Measurements from ENCODE around the gene LSR.

Gene LSR

GRCh38 chr19:35247526-35248309, 1.1 kb upstream of the LSR start:
- DNase-seq, result peak; percentile 40

- DNase-seq, result no peak
These were observed 495 bp downstream of the LSR start for GRCh38 chr19:35249146-35249847.

GRCh38 chr19:35249848-35250711, 1.3 kb downstream of the LSR start:
- no peak for DNase-seq

GRCh38 chr19:35251456-35251855, 2.7 kb downstream of the LSR start:
- no peak for DNase-seq

GRCh38 chr19:35253316-35254286, 4.8 kb downstream of the LSR start:
- no peak for DNase-seq

GRCh38 chr19:35254341-35255297, 5.8 kb downstream of the LSR start:
- no peak for DNase-seq

- DNase-seq, result no peak
These were observed 7.8 kb downstream of the LSR start for GRCh38 chr19:35256566-35256965.

GRCh38 chr19:35257113-35257461, 8.3 kb downstream of the LSR start:
- DNase-seq, result no peak

GRCh38 chr19:35260694-35261304, 12.0 kb downstream of the LSR start:
- DNase-seq, result no peak

GRCh38 chr19:35261356-35262100, 12.7 kb downstream of the LSR start:
- no peak for DNase-seq

- no peak for DNase-seq
These were observed 13.4 kb downstream of the LSR start for GRCh38 chr19:35262101-35262761.

- DNase-seq, result no peak
These were observed 15.7 kb downstream of the LSR start for GRCh38 chr19:35264268-35265125.

- DNase-seq, result no peak
These were observed 16.5 kb downstream of the LSR start for GRCh38 chr19:35265126-35265899.

GRCh38 chr19:35265900-35266519, 17.2 kb downstream of the LSR start:
- DNase-seq, result no peak

- DNase-seq, result no peak
These were observed 17.9 kb downstream of the LSR start for GRCh38 chr19:35266520-35267352.

GRCh38 chr19:35267353-35267817, 18.6 kb downstream of the LSR start:
- DNase-seq, result peak; percentile 27
